HFFc6 (cell line): Measurements from ENCODE around the gene ZFYVE28. TPM values are rescaled to one million over a fixed set of nuclear protein-coding genes. Genes with fewer than 3 reads are reported as not detected.
A peak's percentile ranks its signal among the peaks of the same experiment; 100 is the strongest.
"Not testable (repeated sequence)": the region's sequence is repeated elsewhere in the genome, so short reads cannot be mapped to it uniquely, and the experiment has no call there.

Source experiments
- DNase-seq: peaks from one replicate; pipeline ENCODE4 v3.0.0-alpha.2; 2018
- H3K27ac Mint-ChIP-seq: 2 replicates; pipeline ENCODE4 v1.8.0; 2020; ENCODE audit warnings: mild to moderate bottlenecking, mixed read lengths
- H3K27me3 Mint-ChIP-seq: 2 replicates; pipeline ENCODE4 v1.8.0; 2021; ENCODE audit warnings: mild to moderate bottlenecking, moderate library complexity, mixed read lengths; ENCODE audit not compliant: insufficient read depth
- H3K36me3 Mint-ChIP-seq: 2 replicates; pipeline ENCODE4 v1.8.0; 2021; ENCODE audit warnings: low read depth, mixed read lengths
- H3K4me1 Mint-ChIP-seq: 2 replicates; pipeline ENCODE4 v1.8.0; 2020; ENCODE audit warnings: low read depth, mixed read lengths
- H3K4me3 Mint-ChIP-seq: 2 replicates; pipeline ENCODE4 v1.8.0; 2020; ENCODE audit warnings: mild to moderate bottlenecking, moderate library complexity, mixed read lengths
- H3K9me3 Mint-ChIP-seq: 2 replicates; pipeline ENCODE4 v1.8.0; 2020; ENCODE audit warnings: mild to moderate bottlenecking, mixed read lengths
- CTCF ChIP-seq: fragments of 200-600 bp; sonication (generic); IDR thresholded peaks from 2 replicates; pipeline ENCODE4 v1.5.0; 2021; ENCODE audit warnings: antibody characterized with exemption, mild to moderate bottlenecking
- total RNA-seq, 6 experiments: library from RNA; stranded (reverse); fragmentation: NEBNext Ultra II Directional; extraction: Animal tissue kit (Norgen Biotek cat#: 25700); gene quantifications; 2 replicates in 1 of 6; 3 replicates in 5 of 6; pipeline ENCODE4 v1.2.3, GENCODE V29; 2021

Gene ZFYVE28
- total RNA-seq, 6 experiments from 2014 or later: 1.8 to 5.4 (median 2.2) TPM

GRCh38 chr4:2222838-2223237 lies 195.6 kb downstream of the ZFYVE28 start:
- no peak for DNase-seq
- no peaks in the 10 kb centered on the region; the same call in 1 of the 2 replicates for H3K27me3 Mint-ChIP-seq
- TF ChIP-seq CTCF: no peak
- H3K4me3 Mint-ChIP-seq: no peak overlapping the region
- H3K27ac Mint-ChIP-seq: no peak overlapping the region
- H3K36me3 Mint-ChIP-seq: no peaks in the 10 kb centered on the region
- H3K9me3 Mint-ChIP-seq: no peaks in the 10 kb centered on the region
- peaks cover 12% of the 10 kb centered on the region for H3K4me1 Mint-ChIP-seq

- DNase-seq, H3K27me3 Mint-ChIP-seq, H3K9me3 Mint-ChIP-seq, H3K4me3 Mint-ChIP-seq, H3K27ac Mint-ChIP-seq, H3K36me3 Mint-ChIP-seq: not testable (repeated sequence)
- peaks cover 17% of the 10 kb centered on the region for H3K4me1 Mint-ChIP-seq
Observed at GRCh38 chr4:2221378-2221777, 197.1 kb downstream of the ZFYVE28 start.

- no peaks in the 10 kb centered on the region; the same call in 1 of the 2 replicates for H3K27me3 Mint-ChIP-seq
- no peak overlapping the region for H3K4me3 Mint-ChIP-seq
- H3K36me3 Mint-ChIP-seq: no peaks in the 10 kb centered on the region
- no peaks in the 10 kb centered on the region for H3K9me3 Mint-ChIP-seq
- peak; percentile 88 for TF ChIP-seq CTCF
- DNase-seq: peak; percentile 71
- H3K27ac Mint-ChIP-seq: no peak overlapping the region
- peaks cover 17% of the 10 kb centered on the region for H3K4me1 Mint-ChIP-seq
Observed at GRCh38 chr4:2220016-2220630, 198.3 kb downstream of the ZFYVE28 start.

Other genes with a start within 250 kb of the ZFYVE28 start
- gene HAUS3, start 176.5 kb downstream of the ZFYVE28 start, total RNA-seq: 10 to 100 TPM in 2 of 6 experiments, 1 to 10 TPM in 4; 6.9 to 10.8 (median 8.6) TPM
- gene POLN, start 176.5 kb downstream of the ZFYVE28 start, total RNA-seq: 1 to 10 TPM; 1.5 to 3.4 (median 2.2) TPM
- gene MXD4, start 156.5 kb downstream of the ZFYVE28 start, total RNA-seq: 10 to 100 TPM; 56.5 to 81.8 (median 60.3) TPM
- gene CFAP99, start 310 bp upstream of the ZFYVE28 start, total RNA-seq: not detected
- gene RNF4, start 50.5 kb upstream of the ZFYVE28 start, total RNA-seq: 10 to 100 TPM; 46.1 to 52.8 (median 49.9) TPM
- 10 to 100 TPM; 20.4 to 22.3 (median 20.8) TPM for gene FAM193A, start 118.0 kb upstream of the ZFYVE28 start, total RNA-seq